GM19397 (cell line): ENCODE data around the gene EPHA1.
"Not testable (repeated sequence)": the region's sequence is repeated elsewhere in the genome, so short reads cannot be mapped to it uniquely, and the experiment has no call there.

Experiments used
- ATAC-seq: cut with Tn5 transposase; IDR thresholded peaks from one replicate; pipeline ENCODE4 v1.9.1; 2021; ENCODE audit warnings: mild to moderate bottlenecking, moderate library complexity; ENCODE audit not compliant: unreplicated experiment

Gene EPHA1

GRCh38 chr7:143431109-143431508, 22.5 kb upstream of the EPHA1 start:
- ATAC-seq = no peak

- no peak for ATAC-seq
Observed at GRCh38 chr7:143429770-143430698, 21.4 kb upstream of the EPHA1 start.

DNA sequence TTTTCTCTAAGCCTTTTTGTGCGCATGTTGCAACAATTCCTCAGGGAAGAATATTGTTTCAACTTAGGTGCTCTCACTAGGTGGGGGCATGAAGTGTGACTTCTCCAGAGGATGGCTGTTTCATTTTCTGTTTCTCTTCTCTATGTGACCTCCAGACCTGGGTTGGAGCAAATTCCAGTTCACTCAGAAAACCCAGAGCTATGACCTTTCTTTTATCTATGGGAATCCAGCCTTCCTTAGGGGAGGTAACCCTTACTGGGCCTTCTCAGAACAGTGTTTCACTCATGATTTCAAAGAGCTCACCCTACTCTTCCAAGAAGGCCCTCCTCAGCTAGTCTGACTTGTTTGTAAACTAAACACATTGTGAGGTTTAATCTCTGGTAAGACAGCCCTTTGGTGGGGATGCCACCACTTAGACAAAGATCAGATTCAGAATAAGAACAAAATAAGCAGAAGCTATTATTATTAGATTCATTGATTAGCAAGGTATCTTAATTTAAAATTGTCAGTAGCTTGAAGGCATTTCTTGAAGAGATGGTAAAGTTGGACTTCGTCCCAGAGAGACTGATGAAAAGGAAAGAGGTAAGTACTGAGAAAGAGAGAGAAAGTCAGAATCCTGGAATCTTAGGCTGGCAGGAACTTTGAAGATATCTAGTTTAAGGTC, 18.0 kb upstream of the EPHA1 start:
- no peak for ATAC-seq

GRCh38 chr7:143424476-143424875, 15.8 kb upstream of the EPHA1 start:
- not testable (repeated sequence) for ATAC-seq

DNA sequence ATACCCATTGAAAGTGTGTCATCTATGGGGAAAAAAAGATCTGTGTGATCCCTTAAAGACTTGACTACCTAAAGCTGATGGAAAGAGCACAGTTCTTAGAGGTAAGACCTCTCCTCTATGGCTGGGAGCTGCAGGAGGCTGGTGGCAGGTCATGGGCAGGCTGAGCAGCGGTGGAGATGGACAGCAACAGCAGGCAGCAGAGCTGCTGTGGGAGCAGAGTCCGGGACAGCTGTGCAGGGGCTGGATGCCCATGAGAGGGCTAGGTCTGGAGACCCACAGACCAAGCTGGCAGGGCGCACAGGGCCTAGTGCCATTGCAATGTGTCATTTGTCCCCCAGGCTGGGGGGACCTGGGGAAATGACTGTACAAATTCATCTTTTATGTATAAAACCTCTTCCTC, 13.4 kb upstream of the EPHA1 start:
- no peak for ATAC-seq

GRCh38 chr7:143420624-143421023, 12.0 kb upstream of the EPHA1 start:
- not testable (repeated sequence) for ATAC-seq

- ATAC-seq = no peak
Observed at GRCh38 chr7:143419880-143420279, 11.2 kb upstream of the EPHA1 start.

DNA sequence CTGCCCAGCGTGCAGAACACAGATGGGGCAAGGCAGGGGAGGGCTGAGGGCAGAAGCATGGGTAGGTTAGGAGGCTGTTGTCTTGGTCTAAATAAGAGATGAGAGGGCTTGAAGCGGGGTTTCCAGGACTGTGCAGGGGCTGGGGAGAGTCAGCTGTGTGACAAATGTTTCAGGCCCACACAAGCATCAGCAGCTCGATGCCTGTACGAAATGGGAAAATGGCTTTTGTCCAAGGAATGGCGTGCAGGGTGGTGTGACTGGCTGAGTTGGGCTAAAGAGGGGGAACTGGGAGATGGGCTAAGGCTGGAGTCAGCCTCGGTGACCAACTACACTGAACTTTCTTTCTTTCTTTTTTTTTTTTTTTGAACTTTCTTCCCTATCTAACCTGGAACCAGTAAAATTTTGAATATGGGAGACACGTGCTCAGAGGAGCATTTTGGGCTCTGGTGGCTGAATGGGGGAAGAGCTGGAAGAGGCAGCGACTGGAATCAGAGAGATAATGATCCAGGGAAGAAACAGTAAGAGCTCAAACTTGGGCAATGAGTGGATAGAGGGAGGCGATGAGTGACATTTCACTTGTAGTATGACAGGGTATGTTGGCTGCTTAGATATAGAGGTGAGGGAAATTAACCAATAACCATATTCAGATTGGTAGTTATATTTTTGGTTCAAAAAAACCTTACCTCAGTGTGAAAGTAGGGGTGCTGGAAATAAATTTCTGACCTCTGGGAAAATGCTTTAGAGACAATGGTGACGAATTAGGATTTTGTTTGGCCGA, 10.2 kb upstream of the EPHA1 start:
- no peak for ATAC-seq

DNA sequence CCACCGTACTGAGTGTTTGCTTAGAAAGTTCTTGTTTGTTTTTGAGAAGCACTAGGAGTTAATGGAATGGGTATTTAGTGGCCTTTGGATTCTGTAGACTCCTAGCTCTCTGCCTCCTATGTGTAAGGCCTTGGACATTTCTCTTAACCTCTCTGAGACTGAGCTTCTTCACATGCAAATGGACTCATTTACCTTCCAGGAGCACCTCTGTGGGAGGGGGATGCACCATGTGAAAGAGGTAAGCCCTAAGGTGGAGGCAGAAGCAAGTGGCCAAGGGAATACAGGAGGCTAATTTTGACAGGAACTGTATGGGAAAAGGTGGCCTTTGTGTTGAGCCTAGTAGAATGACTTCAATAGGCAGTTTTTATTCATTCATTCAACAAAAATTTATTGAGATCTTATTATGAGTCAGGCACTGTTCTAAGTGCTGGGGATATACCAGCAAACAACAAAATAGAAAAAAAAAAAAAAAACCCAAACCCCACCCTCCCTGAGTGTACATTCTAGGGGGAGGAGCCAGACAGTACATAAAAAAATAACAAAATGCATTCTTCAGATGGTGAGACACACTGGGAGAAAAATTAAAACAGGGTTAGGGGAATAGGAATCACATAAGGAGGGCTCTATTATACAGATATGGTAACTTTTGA, 9.2 kb upstream of the EPHA1 start:
- no peak for ATAC-seq

GRCh38 chr7:143416565-143417149, 8.0 kb upstream of the EPHA1 start:
- no peak for ATAC-seq

GRCh38 chr7:143415742-143416397, 7.2 kb upstream of the EPHA1 start:
- ATAC-seq = no peak

- ATAC-seq = not testable (repeated sequence)
Observed at GRCh38 chr7:143415209-143415608, 6.6 kb upstream of the EPHA1 start.

GRCh38 chr7:143413123-143413522, 4.5 kb upstream of the EPHA1 start:
- no peak for ATAC-seq

DNA sequence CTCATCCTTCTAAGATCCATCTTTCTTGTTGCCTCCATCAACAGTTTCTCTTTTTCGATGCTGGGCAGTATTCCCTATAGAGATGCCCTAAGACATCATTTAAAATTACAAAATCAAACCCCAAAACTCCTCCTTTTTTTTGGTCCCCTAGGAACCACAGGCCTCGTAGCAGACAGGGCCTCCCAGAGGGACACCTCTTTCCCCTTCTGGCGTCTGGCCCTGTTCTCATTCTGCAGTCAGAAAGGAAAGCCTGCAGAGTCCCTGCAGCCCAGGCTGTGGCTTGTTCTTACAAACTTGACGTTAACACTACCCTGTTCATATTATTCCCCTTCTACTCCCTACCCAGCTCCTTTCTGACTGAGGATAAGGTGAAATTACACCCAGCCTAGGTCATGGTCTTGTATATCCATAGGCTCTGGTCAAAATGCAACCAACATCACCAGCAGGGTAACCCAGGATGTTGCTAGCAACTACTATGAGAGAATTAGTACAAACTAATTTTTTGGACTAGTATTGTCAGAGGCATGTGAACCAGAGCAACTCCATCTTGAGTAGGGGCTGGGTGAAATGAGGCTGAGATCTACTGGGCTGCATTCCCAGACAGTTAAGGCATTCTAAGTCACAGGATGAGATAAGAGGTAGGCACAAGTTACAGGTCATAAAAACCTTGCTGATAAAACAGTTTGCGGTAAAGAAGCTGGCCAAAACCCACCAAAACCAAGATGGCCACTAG, 3.5 kb upstream of the EPHA1 start:
- no peak for ATAC-seq

DNA sequence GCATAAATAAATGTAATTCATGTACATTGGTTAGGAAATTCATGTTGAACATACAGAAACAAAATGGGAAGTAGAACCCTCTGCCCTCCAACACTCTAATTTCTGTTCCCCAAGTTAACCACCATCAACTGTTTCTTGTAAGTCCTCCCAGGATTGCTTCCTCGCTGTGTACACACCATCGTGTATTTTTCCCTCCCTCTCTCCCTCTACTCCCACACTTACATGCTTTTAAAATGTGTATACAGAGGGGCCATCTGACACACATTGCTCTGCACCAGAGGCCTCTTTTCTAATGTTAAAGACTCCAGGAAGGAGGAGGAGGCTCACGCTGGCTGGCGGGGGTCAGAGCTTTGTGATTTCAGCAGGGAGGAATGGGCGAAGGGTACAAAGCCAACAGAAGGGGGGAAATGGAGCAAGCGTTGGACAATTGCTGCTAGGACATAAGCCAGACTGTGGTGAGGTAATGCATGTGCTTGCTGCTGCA, 1.9 kb upstream of the EPHA1 start:
- no peak for ATAC-seq

GRCh38 chr7:143408252-143408685, 387 bp downstream of the EPHA1 start:
- ATAC-seq = no peak

GRCh38 chr7:143407287-143408251, 1.1 kb downstream of the EPHA1 start:
- no peak for ATAC-seq

DNA sequence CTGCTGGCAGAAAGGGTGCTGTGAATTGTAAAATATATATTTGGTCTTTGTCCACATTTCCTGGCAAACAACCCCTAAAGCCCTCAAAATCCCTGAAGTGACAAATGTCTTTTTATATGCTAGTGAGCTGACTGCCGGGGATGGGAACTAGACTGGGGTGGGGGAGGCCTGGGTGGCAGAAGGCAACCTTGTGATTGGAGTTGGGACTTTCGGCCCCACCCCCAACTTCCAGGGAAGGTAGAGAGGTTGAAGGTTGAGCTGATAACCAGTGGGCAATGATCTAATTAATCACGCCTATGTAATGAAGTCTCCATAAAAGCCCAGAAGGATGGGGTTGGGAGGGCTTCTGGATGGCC, 2.7 kb downstream of the EPHA1 start:
- ATAC-seq = no peak
